K562 (cell line): ENCODE results near the gene UFC1. TPM values are rescaled to one million over a fixed set of nuclear protein-coding genes. Genes with fewer than 3 reads are reported as not detected.
A peak's percentile ranks its signal among the peaks of the same experiment; 100 is the strongest.

Source experiments
- CBX5 ChIP-seq: IDR thresholded peaks from 2 replicates; pipeline ENCODE4 v1.6.1; 2014; ENCODE audit warnings: low read depth, borderline replicate concordance
- CGGBP1 ChIP-seq: fragments of 250-450 bp; sonication (Bioruptor Pico); IDR thresholded peaks from 2 replicates; pipeline ENCODE4 v1.9.0; 2021; ENCODE audit warnings: mild to moderate bottlenecking
- CTCF ChIP-seq, 3 experiments: IDR thresholded peaks in 2 of 3; conservative IDR thresholded peaks in 1 of 3; 2 replicates each; pipeline ENCODE4 v1.5.1; 2011 to 2012; ENCODE audit warnings: low read length in 3 of 3, mild to moderate bottlenecking in 3 of 3, control low read depth in 2 of 3, improper control_type of control experiment in 1 of 3, inconsistent platforms in 1 of 3, low read depth in 1 of 3, mixed read lengths in 1 of 3, moderate library complexity in 1 of 3; ENCODE audit not compliant: insufficient read depth in 2 of 3
- EHMT2 ChIP-seq: fragments of 450-650 bp; IDR thresholded peaks from 2 replicates; pipeline ENCODE4 v1.6.1; 2018; ENCODE audit warnings: antibody characterized with exemption
- FOXJ2 ChIP-seq: fragments of 200-800 bp; sonication (Bioruptor generic); IDR thresholded peaks from 2 replicates; pipeline ENCODE4 v1.6.1; 2016; ENCODE audit warnings: missing genetic modification characterization, missing compliant biosample characterization
- HNRNPL ChIP-seq: fragments of 200-400 bp; formaldehyde crosslinking; IDR thresholded peaks from 2 replicates; pipeline ENCODE4 v1.6.1; 2017; ENCODE audit warnings: low read depth, mild to moderate bottlenecking, low read length
- KLF6 ChIP-seq: fragments of 250-450 bp; sonication (Bioruptor Pico); IDR thresholded peaks from 2 replicates; pipeline ENCODE4 v1.4.0; 2020; ENCODE audit warnings: mild to moderate bottlenecking, moderate library complexity, borderline replicate concordance
- REST ChIP-seq, 2 experiments: fragments of 450-650 bp; formaldehyde crosslinking in 1 of 2; IDR thresholded peaks; 2 replicates each; pipeline versions ENCODE4 v1.4.0 to v1.6.1; 2014 to 2020; ENCODE audit warnings: mild to moderate bottlenecking in 2 of 2, borderline replicate concordance in 1 of 2, low read depth in 1 of 2
- RHOXF2B ChIP-seq: fragments of 250-450 bp; sonication (Bioruptor Pico); conservative IDR thresholded peaks from 2 replicates; pipeline ENCODE4 v1.5.1; 2021
- SIN3B ChIP-seq: fragments of 450-650 bp; IDR thresholded peaks from 2 replicates; pipeline ENCODE4 v1.6.1; 2017; ENCODE audit warnings: low read depth, mild to moderate bottlenecking, moderate library complexity
- SNRNP70 ChIP-seq: fragments of 200-400 bp; formaldehyde crosslinking; optimal IDR thresholded peaks from 2 replicates; pipeline ENCODE3; 2017; ENCODE audit warnings: low read depth, low read length
- TEAD4 ChIP-seq, 2 experiments: sonication (generic) in 1 of 2; formaldehyde crosslinking in 1 of 2; IDR thresholded peaks; 2 replicates each; pipeline versions ENCODE4 v1.6.1 to v1.8.0; 2012 to 2022; ENCODE audit warnings: borderline replicate concordance in 1 of 2, inconsistent platforms in 1 of 2, low read length in 1 of 2, mild to moderate bottlenecking in 1 of 2, missing genetic modification reagents in 1 of 2
- XRCC3 ChIP-seq: fragments of 450-650 bp; IDR thresholded peaks from 2 replicates; pipeline ENCODE4 v1.6.1; 2017; ENCODE audit warnings: mild to moderate bottlenecking, moderate library complexity
- ZNF12 ChIP-seq: sonication (generic); formaldehyde crosslinking; IDR thresholded peaks from 2 replicates; pipeline ENCODE4 v1.4.0; 2020; ENCODE audit warnings: mild to moderate bottlenecking, missing genetic modification reagents
- ZNF408 ChIP-seq: fragments of 250-450 bp; sonication (Bioruptor Pico); IDR thresholded peaks from 2 replicates; pipeline ENCODE4 v1.4.0; 2020; ENCODE audit warnings: low read depth, mild to moderate bottlenecking, moderate library complexity
- ZNF436 ChIP-seq: fragments of 250-450, 450-650 bp; sonication (Bioruptor Pico); formaldehyde crosslinking; IDR thresholded peaks from 2 replicates; pipeline ENCODE4 v1.7.0; 2020; ENCODE audit warnings: mild to moderate bottlenecking
- polyA plus RNA-seq, 8 experiments: library from polyadenylated mRNA; depleted of rRNA in 4 of 8; stranded (reverse) in 5 of 8; unstranded in 3 of 8; fragments of >200 nt; fragmentation: Nextera tagmentation in 2 of 8; fragmentation: Illumina TruSeq in 1 of 8; extraction: Ambion mirVana in 2 of 8; extraction: Trizol in 1 of 8; gene quantifications; 2 replicates each; pipeline versions ENCODE4 v1.2.1 to v1.2.3, GENCODE V29; 2011 to 2014; ENCODE audit warnings: inconsistent platforms in 1 of 8, missing spikeins in 1 of 8
- total RNA-seq, 7 experiments: library from RNA; depleted of rRNA in 6 of 7; stranded (reverse); fragments of >200 nt in 6 of 7; fragmentation: Illumina TruSeq in 2 of 7; extraction: Trizol in 2 of 7; gene quantifications; 2 replicates each; pipeline versions ENCODE4 v1.2.1 to v1.2.3, GENCODE V29; 2011 to 2021; ENCODE audit warnings: low replicate concordance in 1 of 7

The UFC1 gene
- total and polyA plus RNA-seq, 9 of the 15 experiments (the other 6 are each of a cell fraction or from before 2014, with no cell fraction given), result 92.8 to 220 (median 161) TPM

- TF ChIP-seq REST (IDR thresholded peaks at IDR 0.05; ENCODE audit: borderline replicate concordance), result no peak; the same call in 1 of the 2 replicates
- no peak for TF ChIP-seq REST (CRISPR knock-in tag; IDR thresholded peaks at IDR 0.05; ENCODE audit: low read depth)
- no peak for TF ChIP-seq XRCC3
- no peak for TF ChIP-seq ZNF12 (CRISPR knock-in tag)
- TF ChIP-seq EHMT2, result no peak
- no peak for TF ChIP-seq KLF6
- TF ChIP-seq ZNF408 (CRISPR knock-in tag), result no peak
- TF ChIP-seq FOXJ2 (tag), result no peak
- no peak for TF ChIP-seq RHOXF2B (CRISPR knock-in tag)
- no peak for TF ChIP-seq CBX5
- no peak for TF ChIP-seq SNRNP70
- TF ChIP-seq SIN3B, result no peak
- TF ChIP-seq CTCF (IDR thresholded peaks at IDR 0.05 in 2 of 3, conservative IDR thresholded peaks at IDR 0.05 in 1 of 3; ENCODE audit: insufficient read depth in 2 of 3, low read depth in 1 of 3, low read length in 3 of 3), result 0 out of 6 replicates have a peak, but pooled peaks of 1 of the 3 experiments have one; percentile 13
- no peak for TF ChIP-seq CGGBP1 (CRISPR knock-in tag)
- TF ChIP-seq TEAD4 (IDR thresholded peaks at IDR 0.05; ENCODE audit: low read length), result no peak
- no peak for TF ChIP-seq TEAD4 (CRISPR knock-in tag; IDR thresholded peaks at IDR 0.05; ENCODE audit: borderline replicate concordance)
- no peak for TF ChIP-seq HNRNPL
- TF ChIP-seq ZNF436, result no peak
Observed at GRCh38 chr1:161166669-161167548, 13.1 kb downstream of the UFC1 start (continued).
